HEK293 (cell line): ENCODE measurements around the gene SHMT2.
A peak's percentile ranks its signal among the peaks of the same experiment; 100 is the strongest.

ENCODE experiments used
- CTCF ChIA-PET: fragments of 350-600 bp; formaldehyde crosslinking; extraction: SDS; loops from one replicate; lab custom pipeline; 2021; ENCODE audit warnings: antibody characterized with exemption; lab: Yijun Ruan, JAX
- POLR2A ChIA-PET: fragments of 300-600 bp; formaldehyde crosslinking; extraction: SDS; loops from one replicate; lab custom pipeline; 2020; ENCODE audit warnings: antibody characterized with exemption, inconsistent platforms; lab: Yijun Ruan, JAX
- H3K27ac ChIP-seq: fragments of 200-500 bp; sonication (Bioruptor generic); 2 replicates; pipeline ENCODE4 v1.5.1; 2014; ENCODE audit warnings: low read depth, low read length, control low read depth, inconsistent platforms; ENCODE audit errors: extremely low read depth
- H3K36me3 ChIP-seq, 2 experiments: fragments of 200-500 bp in 1 of 2; sonication (Bioruptor generic) in 1 of 2; 1 replicate in 1 of 2; 2 replicates in 1 of 2; pipeline ENCODE4 v1.5.1; 2014 to 2017; ENCODE audit warnings: inconsistent platforms in 2 of 2, low read length in 2 of 2; ENCODE audit not compliant: control insufficient read depth in 2 of 2, insufficient read depth in 1 of 2
- H3K4me1 ChIP-seq: fragments of 200-500 bp; sonication (Bioruptor generic); 2 replicates; pipeline ENCODE4 v1.5.1; 2014; ENCODE audit warnings: mild to moderate bottlenecking, low read length, inconsistent platforms; ENCODE audit not compliant: control insufficient read depth, insufficient read depth
- H3K4me3 ChIP-seq: 2 replicates; pipeline ENCODE4 v1.5.1; 2011; ENCODE audit warnings: low read depth, mild to moderate bottlenecking, control low read depth, low read length, moderate library complexity
- H3K9me3 ChIP-seq: fragments of 200-500 bp; sonication (Bioruptor generic); 2 replicates; pipeline ENCODE4 v1.5.1; 2014; ENCODE audit warnings: low read depth, low read length, inconsistent platforms; ENCODE audit not compliant: control insufficient read depth, insufficient read depth
- EGR2 ChIP-seq: fragments of 450-650 bp; formaldehyde crosslinking; IDR thresholded peaks from 2 replicates; pipeline ENCODE4 v1.5.1; 2016; ENCODE audit warnings: low read depth, missing biosample characterization, missing genetic modification characterization
- GLI4 ChIP-seq: fragments of 450-650 bp; formaldehyde crosslinking; IDR thresholded peaks from 2 replicates; pipeline ENCODE4 v1.5.1; 2016; ENCODE audit warnings: missing biosample characterization, missing genetic modification characterization
- KLF10 ChIP-seq: fragments of 450-650 bp; IDR thresholded peaks from 2 replicates; pipeline ENCODE4 v1.5.1; 2018; ENCODE audit warnings: missing biosample characterization, mild to moderate bottlenecking, missing genetic modification characterization
- SCRT1 ChIP-seq: fragments of 450-650 bp; formaldehyde crosslinking; IDR thresholded peaks from 2 replicates; pipeline ENCODE4 v1.5.1; 2016; ENCODE audit warnings: missing biosample characterization, missing genetic modification characterization, borderline replicate concordance
- SCRT2 ChIP-seq: fragments of 450-650 bp; formaldehyde crosslinking; IDR thresholded peaks from 2 replicates; pipeline ENCODE4 v1.5.1; 2016; ENCODE audit warnings: missing biosample characterization, missing genetic modification characterization
- SP2 ChIP-seq: fragments of 450-650 bp; formaldehyde crosslinking; IDR thresholded peaks from 2 replicates; pipeline ENCODE4 v1.5.1; 2016; ENCODE audit warnings: missing biosample characterization, missing genetic modification characterization
- ZBTB48 ChIP-seq: fragments of 450-650 bp; formaldehyde crosslinking; IDR thresholded peaks from 2 replicates; pipeline ENCODE4 v1.5.1; 2016; ENCODE audit warnings: missing biosample characterization, missing genetic modification characterization
- ZFHX2 ChIP-seq: fragments of 450-650 bp; formaldehyde crosslinking; conservative IDR thresholded peaks from 2 replicates; pipeline ENCODE4 v1.5.1; 2016; ENCODE audit warnings: missing biosample characterization, missing genetic modification characterization
- ZNF169 ChIP-seq: fragments of 450-650 bp; formaldehyde crosslinking; IDR thresholded peaks from 2 replicates; pipeline ENCODE4 v1.5.1; 2016; ENCODE audit warnings: missing biosample characterization, missing genetic modification characterization
- ZNF211 ChIP-seq: fragments of 450-650 bp; formaldehyde crosslinking; IDR thresholded peaks from 2 replicates; pipeline ENCODE4 v1.5.1; 2016; ENCODE audit warnings: low read depth, missing biosample characterization, missing genetic modification characterization
- ZNF366 ChIP-seq: fragments of 450-650 bp; formaldehyde crosslinking; conservative IDR thresholded peaks from 2 replicates; pipeline ENCODE4 v1.5.1; 2016; ENCODE audit warnings: missing biosample characterization, missing genetic modification characterization
- ZNF626 ChIP-seq: fragments of 450-650 bp; sonication (Bioruptor Pico); formaldehyde crosslinking; IDR thresholded peaks from 2 replicates; pipeline ENCODE4 v1.5.1; 2018; ENCODE audit warnings: missing biosample characterization, missing genetic modification characterization, inconsistent platforms
- ZSCAN5A ChIP-seq: fragments of 450-650 bp; formaldehyde crosslinking; IDR thresholded peaks from 2 replicates; pipeline ENCODE4 v1.5.1; 2016; ENCODE audit warnings: missing biosample characterization, missing genetic modification characterization
- TF ChIP-seq, protein P1 (sequence below): fragments of 450-650 bp; formaldehyde crosslinking; IDR thresholded peaks from 2 replicates; pipeline ENCODE4 v1.5.1; 2016; ENCODE audit warnings: missing biosample characterization, missing genetic modification characterization
- TF ChIP-seq, protein P2 (sequence below): fragments of 450-650 bp; formaldehyde crosslinking; IDR thresholded peaks from 2 replicates; pipeline ENCODE4 v1.5.1; 2016; ENCODE audit warnings: missing biosample characterization, missing genetic modification characterization

Gene SHMT2

GRCh38 chr12:57215065-57215464 is 14.4 kb upstream of the SHMT2 start:
- H3K27ac ChIP-seq: no peak overlapping the region
- ChIA-PET POLR2A (interaction anchor here (2.2 to 4.8 kb wide), 3 partner anchors 15 to 23 kb away, joined by 14 to 44 read pairs (median 17); partner anchors contain the start of gene SHMT2), CTCF (interaction anchor here (0.6 to 8.8 kb wide), 9 partner anchors 9 to 263 kb away, joined by 4 to 628 read pairs (median 9); partner anchors contain the start of genes GLI1, INHBE, SHMT2 and STAC3)
- peaks cover 0 to 28% of the 10 kb centered on the region in 2 experiments; a peak in 1 of 3 replicates for H3K36me3 ChIP-seq
- peaks cover 5% of the 10 kb centered on the region for H3K4me1 ChIP-seq
- no peaks in the 10 kb centered on the region for H3K9me3 ChIP-seq
- no peak overlapping the region for H3K4me3 ChIP-seq
- peak; percentile 58; the same call in 1 of the 2 replicates for TF ChIP-seq EGR2
- TF ChIP-seq ZNF626 (tag by site-specific recombination): no peak
- peak; percentile 68 for TF ChIP-seq ZFHX2 (tag by site-specific recombination)
- TF ChIP-seq, all 188 proteins: peak for 2

GRCh38 chr12:57215668-57216013 is 13.9 kb upstream of the SHMT2 start:
- Histone ChIP-seq H3K4me1 (peaks cover 5% of the 10 kb centered on the region), H3K27ac (no peak overlapping the region), H3K4me3 (no peak overlapping the region), H3K36me3 (peaks cover 0 to 24% of the 10 kb centered on the region in 2 experiments; a peak in 1 of 3 replicates), H3K9me3 (no peaks in the 10 kb centered on the region)
- ChIA-PET CTCF (interaction anchor here (0.5 to 8.8 kb wide), 3 partner anchors 21 to 735 kb away, joined by 3 to 628 read pairs (median 75); partner anchors contain the start of genes INHBE and SHMT2), POLR2A (interaction anchor here (0.8 to 4.8 kb wide), 3 partner anchors 15 to 26 kb away, joined by 4 to 44 read pairs (median 14); partner anchors contain the start of gene SHMT2)
- TF ChIP-seq, protein P1, sequence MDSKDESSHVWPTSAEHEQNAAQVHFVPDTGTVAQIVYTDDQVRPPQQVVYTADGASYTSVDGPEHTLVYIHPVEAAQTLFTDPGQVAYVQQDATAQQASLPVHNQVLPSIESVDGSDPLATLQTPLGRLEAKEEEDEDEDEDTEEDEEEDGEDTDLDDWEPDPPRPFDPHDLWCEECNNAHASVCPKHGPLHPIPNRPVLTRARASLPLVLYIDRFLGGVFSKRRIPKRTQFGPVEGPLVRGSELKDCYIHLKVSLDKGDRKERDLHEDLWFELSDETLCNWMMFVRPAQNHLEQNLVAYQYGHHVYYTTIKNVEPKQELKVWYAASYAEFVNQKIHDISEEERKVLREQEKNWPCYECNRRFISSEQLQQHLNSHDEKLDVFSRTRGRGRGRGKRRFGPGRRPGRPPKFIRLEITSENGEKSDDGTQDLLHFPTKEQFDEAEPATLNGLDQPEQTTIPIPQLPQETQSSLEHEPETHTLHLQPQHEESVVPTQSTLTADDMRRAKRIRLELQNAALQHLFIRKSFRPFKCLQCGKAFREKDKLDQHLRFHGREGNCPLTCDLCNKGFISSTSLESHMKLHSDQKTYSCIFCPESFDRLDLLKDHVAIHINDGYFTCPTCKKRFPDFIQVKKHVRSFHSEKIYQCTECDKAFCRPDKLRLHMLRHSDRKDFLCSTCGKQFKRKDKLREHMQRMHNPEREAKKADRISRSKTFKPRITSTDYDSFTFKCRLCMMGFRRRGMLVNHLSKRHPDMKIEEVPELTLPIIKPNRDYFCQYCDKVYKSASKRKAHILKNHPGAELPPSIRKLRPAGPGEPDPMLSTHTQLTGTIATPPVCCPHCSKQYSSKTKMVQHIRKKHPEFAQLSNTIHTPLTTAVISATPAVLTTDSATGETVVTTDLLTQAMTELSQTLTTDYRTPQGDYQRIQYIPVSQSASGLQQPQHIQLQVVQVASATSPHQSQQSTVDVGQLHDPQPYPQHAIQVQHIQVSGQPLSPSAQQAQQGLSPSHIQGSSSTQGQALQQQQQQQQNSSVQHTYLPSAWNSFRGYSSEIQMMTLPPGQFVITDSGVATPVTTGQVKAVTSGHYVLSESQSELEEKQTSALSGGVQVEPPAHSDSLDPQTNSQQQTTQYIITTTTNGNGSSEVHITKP (tag by site-specific recombination): peak; percentile 65
- TF ChIP-seq GLI4 (tag by site-specific recombination) (no peak), SCRT2 (tag by site-specific recombination) (peak; percentile 91), KLF10 (no peak), SCRT1 (tag by site-specific recombination) (peak; percentile 54), ZSCAN5A (no peak), ZBTB48 (peak; percentile 35; the same call in 1 of the 2 replicates), SP2 (tag by site-specific recombination) (0 out of 2 replicates have a peak, but pooled peaks have one; percentile 1), ZNF211 (no peak), ZNF366 (tag by site-specific recombination) (peak; percentile 92), ZNF169 (tag by site-specific recombination) (no peak)
- TF ChIP-seq, protein P2, sequence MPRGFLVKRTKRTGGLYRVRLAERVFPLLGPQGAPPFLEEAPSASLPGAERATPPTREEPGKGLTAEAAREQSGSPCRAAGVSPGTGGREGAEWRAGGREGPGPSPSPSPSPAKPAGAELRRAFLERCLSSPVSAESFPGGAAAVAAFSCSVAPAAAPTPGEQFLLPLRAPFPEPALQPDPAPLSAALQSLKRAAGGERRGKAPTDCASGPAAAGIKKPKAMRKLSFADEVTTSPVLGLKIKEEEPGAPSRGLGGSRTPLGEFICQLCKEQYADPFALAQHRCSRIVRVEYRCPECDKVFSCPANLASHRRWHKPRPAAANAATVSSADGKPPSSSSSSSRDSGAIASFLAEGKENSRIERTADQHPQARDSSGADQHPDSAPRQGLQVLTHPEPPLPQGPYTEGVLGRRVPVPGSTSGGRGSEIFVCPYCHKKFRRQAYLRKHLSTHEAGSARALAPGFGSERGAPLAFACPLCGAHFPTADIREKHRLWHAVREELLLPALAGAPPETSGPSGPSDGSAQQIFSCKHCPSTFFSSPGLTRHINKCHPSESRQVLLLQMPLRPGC: no peak
